ENCODE data around the gene ABCB6. TPM values are rescaled to one million over a fixed set of nuclear protein-coding genes. Genes with fewer than 3 reads are reported as not detected.

The ABCB6 gene
- total and polyA plus RNA-seq, 2 of the 8 experiments (the other 6 are each of a cell fraction or from before 2014, with no cell fraction given): 44.9 to 50.6 TPM

GRCh38 chr2:219177552-219178376 lies 41.0 kb downstream of the ABCB6 start, which contains the start of gene RETREG2:
TSS of gene RETREG2 (plus strand) at chr2:219178275. CDS start at chr2:219178353, 78 bp downstream.
- Histone ChIP-seq H2BK12ac (ENCODE audit: low read depth, low read length) (peak within 1 kb of the TSS; percentile 52; the same call in 1 of the 2 replicates), H3K4me1 (replicated peaks in 1 of 4; ENCODE audit: control insufficient read depth in 3 of 4, insufficient read depth in 4 of 4, low read length in 3 of 4) (peaks cover 0 to 13% (median 6%) of the 10 kb centered on the region in 4 experiments; a peak in 6 of 7 replicates), H3K27ac (ENCODE audit: low read depth, low read length) (peak within 1 kb of the TSS; percentile 78), H3K79me1 (ENCODE audit: low read depth, low read length) (peaks cover 6% of the 10 kb centered on the region), H3K18ac (ENCODE audit: extremely low read depth, low read length) (peak within 1 kb of the TSS; percentile 83; the same call in 1 of the 2 replicates), H3K79me2 (ENCODE audit: control insufficient read depth in 1 of 2, insufficient read depth in 2 of 2, low read length in 2 of 2) (peaks cover 0 to 8% of the 10 kb centered on the region in 2 experiments; a peak in 1 of 4 replicates), H3K4me2 (ENCODE audit: insufficient read depth in 1 of 2, low read depth in 2 of 2, low read length in 2 of 2) (peak within 1 kb of the TSS; percentile 82 to 96), H3K23me2 (ENCODE audit: low read depth, low read length) (peaks cover 11% of the 10 kb centered on the region; the same call in 1 of the 2 replicates), H3K56ac (replicated peaks; ENCODE audit: insufficient read length, low read depth, low read length) (peak within 1 kb of the TSS; percentile 50), H4K20me1 (replicated peaks in 1 of 2; ENCODE audit: control insufficient read depth in 1 of 2, insufficient read depth in 2 of 2, low read length in 2 of 2) (peaks cover 0 to 3% of the 10 kb centered on the region in 2 experiments), H4K91ac (replicated peaks; ENCODE audit: insufficient read length, low read length) (peak within 1 kb of the TSS; percentile 40), H4K5ac (ENCODE audit: insufficient read length, low read depth, low read length) (peak within 1 kb of the TSS; percentile 92), H3K14ac (ENCODE audit: insufficient read length) (no peak within 1 kb of the TSS), H4K8ac (ENCODE audit: extremely low read depth, insufficient read depth, low read length) (peak within 1 kb of the TSS; percentile 82), H3K23ac (ENCODE audit: insufficient read length) (no peak within 1 kb of the TSS), H2AFZ (ENCODE audit: low read length) (peak within 1 kb of the TSS; percentile 69), H2BK5ac (ENCODE audit: low read depth, low read length) (peak within 1 kb of the TSS; percentile 89), H2BK20ac (ENCODE audit: low read length) (no peak within 1 kb of the TSS), H3K36me3 (ENCODE audit: control insufficient read depth in 2 of 4, insufficient read depth in 4 of 4, low read length in 3 of 4) (peaks cover 6 to 29% (median 20%) of the 10 kb centered on the region in 4 experiments; a peak in 6 of 8 replicates), H3K9ac (replicated peaks in 1 of 4; ENCODE audit: extremely low read depth in 1 of 4, low read depth in 3 of 4, low read length in 3 of 4) (peak within 1 kb of the TSS; percentile 60 to 92 (median 68)), H3K4ac (replicated peaks; ENCODE audit: insufficient read length, low read depth, low read length) (no peak within 1 kb of the TSS), H3K9me3 (ENCODE audit: insufficient read depth in 2 of 2, low read depth in 1 of 2, low read length in 1 of 2) (no peaks in the 10 kb centered on the region), H3K4me3 (ENCODE audit: extremely low read depth in 1 of 4, insufficient read depth in 2 of 4, low read depth in 3 of 4, low read length in 4 of 4) (peak within 1 kb of the TSS; percentile 78 to 96 (median 92)), H2BK15ac (ENCODE audit: low read length) (no peak within 1 kb of the TSS; the same call in 1 of the 2 replicates), H3K27me3 (replicated peaks in 1 of 4; ENCODE audit: control insufficient read depth in 3 of 4, extremely low read depth in 1 of 4, insufficient read depth in 3 of 4, low read length in 3 of 4) (no peaks in the 10 kb centered on the region), H2AK5ac (ENCODE audit: low read depth, low read length) (no peak within 1 kb of the TSS), H2BK120ac (replicated peaks; ENCODE audit: low read depth, low read length) (no peak within 1 kb of the TSS)
- FAIRE-seq: no peak
- 2% methylated on average over 32 of the region's 67 CpGs; no CpG with 5 or more reads in 1 of the 2 experiments for whole genome bisulfite sequencing, 2 experiments (ENCODE audit: extremely low coverage in 1 of 2, insufficient coverage in 1 of 2, insufficient read length in 1 of 2, insufficient replicate concordance in 2 of 2, low coverage in 1 of 2, low lambda C conversion rate in 2 of 2, missing lambda C conversion rate in 1 of 2)
- DNase-seq (ENCODE audit: low read depth in 1 of 2, low spot score in 2 of 2): peak; percentile 61 to 88
- POLR2A ChIA-PET (ENCODE audit: partially characterized antibody): interaction anchor here (0.9 to 3.0 kb wide), 4 partner anchors 16 to 118 kb away, joined by 3 to 21 read pairs (median 12); partner anchors contain the start of genes ABCB6 and ZFAND2B
- CTCF ChIA-PET (ENCODE audit: partially characterized antibody): interaction anchor here (1.4 to 2.0 kb wide), 2 partner anchors 14 to 28 kb away, joined by 3 to 7 read pairs; no protein-coding TSS in a partner anchor
- no peak for TF ChIP-seq JUN (IDR thresholded peaks at IDR 0.05; ENCODE audit: low read depth, low read length)
- TF ChIP-seq CBX8 (IDR thresholded peaks at IDR 0.05; ENCODE audit: borderline replicate concordance, low read depth, low read length): no peak
- no peak for TF ChIP-seq YY1 (IDR thresholded peaks at IDR 0.05; ENCODE audit: low read depth, low read length)
- no peak for TF ChIP-seq RNF2 (IDR thresholded peaks at IDR 0.05; ENCODE audit: borderline replicate concordance, low read depth, low read length, missing control alignments, poor library complexity, severe bottlenecking)
- TF ChIP-seq SP1 (IDR thresholded peaks at IDR 0.05; ENCODE audit: low read depth, low read length): no peak
- peak; percentile 44 to 61 (median 53) for TF ChIP-seq CTCF (IDR thresholded peaks at IDR 0.05; ENCODE audit: control extremely low read depth in 1 of 3, insufficient read depth in 1 of 3, low read depth in 1 of 3, low read length in 3 of 3)
- peak; percentile 75 for TF ChIP-seq SAP30 (IDR thresholded peaks at IDR 0.05; ENCODE audit: insufficient read depth, insufficient replicate concordance, low read length)

Data from H1 (cell line).